Muscle of leg (tissue), 11 donors: Measurements from ENCODE around the gene NECAP2. TPM values are rescaled to one million over a fixed set of nuclear protein-coding genes. Genes with fewer than 3 reads are reported as not detected.

Experiments used
- DNase-seq: peaks from one replicate; pipeline ENCODE4 v3.0.0; 2013
- H3K27ac ChIP-seq: one replicate; pipeline ENCODE4 v1.5.1; 2013; ENCODE audit warnings: mild to moderate bottlenecking, low read length, control low read depth
- H3K27me3 ChIP-seq: one replicate; pipeline ENCODE4 v1.6.1; 2013; ENCODE audit warnings: low read length; ENCODE audit not compliant: control insufficient read depth, insufficient read depth
- H3K36me3 ChIP-seq: one replicate; pipeline ENCODE4 v1.6.1; 2013; ENCODE audit warnings: low read length; ENCODE audit not compliant: control insufficient read depth, insufficient read depth
- H3K4me1 ChIP-seq: one replicate; pipeline ENCODE4 v1.6.1; 2013; ENCODE audit warnings: low read length; ENCODE audit not compliant: control insufficient read depth, insufficient read depth
- H3K4me3 ChIP-seq: one replicate; pipeline ENCODE4 v1.5.1; 2013; ENCODE audit warnings: low read length, control low read depth
- H3K9me3 ChIP-seq: replicated peaks from 2 replicates; pipeline ENCODE4 v1.6.1; 2013; ENCODE audit warnings: low read depth, low read length; ENCODE audit not compliant: control insufficient read depth
- WGBS: methylation state at CpG from one replicate; pipeline ENCODE4 v1.1.5; 2013; ENCODE audit warnings: missing lambda C conversion rate; ENCODE audit not compliant: insufficient coverage; 5-methylcytosine and 5-hydroxymethylcytosine counted together
- polyA plus RNA-seq, 8 donors: library from polyadenylated mRNA; unstranded; fragments of 120-200 nt; gene quantifications; one replicate each; pipeline versions ENCODE4 v1.2.1 to v1.2.3, GENCODE V29; 2013; ENCODE audit warnings: inconsistent platforms in 1 of 8, low replicate concordance in 1 of 8; ENCODE audit not compliant: insufficient read length in 8 of 8, insufficient read depth in 1 of 8
- total RNA-seq: library from RNA; stranded (reverse); fragments of 120-200 nt; gene quantifications from one replicate; pipeline ENCODE4 v1.2.4, GENCODE V29; 2013

Gene NECAP2
- total and polyA plus RNA-seq, 9 donors, result 33.7 to 45.5 (median 38.5) TPM

DNA sequence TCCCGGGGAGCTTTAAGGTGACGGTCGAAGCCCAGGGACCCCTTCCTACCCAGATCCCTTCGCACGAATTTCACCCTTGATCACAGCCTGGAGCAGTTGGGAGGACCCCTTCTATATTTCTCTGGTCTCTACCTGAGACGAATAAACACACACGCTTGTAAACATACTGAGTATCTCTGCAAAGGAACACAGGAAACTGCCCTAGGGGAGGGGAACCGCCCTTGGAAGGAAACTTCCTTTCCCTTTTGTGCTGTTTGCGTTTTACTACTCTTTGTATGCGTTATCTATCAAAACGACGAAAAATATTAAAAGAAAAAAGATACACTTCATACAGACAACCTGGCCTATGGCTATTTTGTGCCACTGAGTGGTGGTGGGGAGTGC lies 750 bp downstream of the NECAP2 start:
- no peak for DNase-seq
- peaks cover 13% of the 10 kb centered on the region for H3K4me1 ChIP-seq
- WGBS, result 0% methylated on average over 4 of the region's 12 CpGs
- peaks cover 34% of the 10 kb centered on the region for H3K36me3 ChIP-seq
- no peaks in the 10 kb centered on the region for H3K27me3 ChIP-seq
- no peaks in the 10 kb centered on the region for H3K9me3 ChIP-seq
- peak overlapping the region; percentile 63 for H3K27ac ChIP-seq
- H3K4me3 ChIP-seq, result peak overlapping the region; percentile 86

DNA sequence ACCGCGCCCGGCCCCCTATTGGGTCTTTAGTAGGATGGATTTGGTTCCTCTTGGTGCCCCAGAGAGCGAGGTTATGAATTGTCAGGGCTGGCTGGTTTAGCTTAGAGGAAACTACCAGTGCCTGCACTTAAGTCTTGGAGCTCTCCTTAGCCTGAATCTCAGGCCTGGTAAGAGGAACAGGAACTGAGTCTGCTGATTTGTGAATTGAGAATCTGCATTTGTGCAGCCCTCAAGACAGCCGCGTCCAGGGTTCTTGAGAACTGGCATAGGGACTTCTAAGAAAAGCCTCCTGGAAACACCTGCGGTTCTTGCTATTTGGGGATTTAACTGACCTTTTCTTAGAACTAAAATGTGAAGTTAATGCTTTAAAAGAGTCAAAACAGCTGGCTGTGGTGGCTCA lies 1.7 kb downstream of the NECAP2 start:
- peaks cover 42% of the 10 kb centered on the region for H3K36me3 ChIP-seq
- peaks cover 13% of the 10 kb centered on the region for H3K4me1 ChIP-seq
- DNase-seq, result peak; percentile 42
- WGBS, result 90% methylated on average over 4 of the region's 7 CpGs
- no peak overlapping the region for H3K27ac ChIP-seq
- H3K9me3 ChIP-seq, result no peaks in the 10 kb centered on the region
- no peak overlapping the region for H3K4me3 ChIP-seq
- no peaks in the 10 kb centered on the region for H3K27me3 ChIP-seq

DNA sequence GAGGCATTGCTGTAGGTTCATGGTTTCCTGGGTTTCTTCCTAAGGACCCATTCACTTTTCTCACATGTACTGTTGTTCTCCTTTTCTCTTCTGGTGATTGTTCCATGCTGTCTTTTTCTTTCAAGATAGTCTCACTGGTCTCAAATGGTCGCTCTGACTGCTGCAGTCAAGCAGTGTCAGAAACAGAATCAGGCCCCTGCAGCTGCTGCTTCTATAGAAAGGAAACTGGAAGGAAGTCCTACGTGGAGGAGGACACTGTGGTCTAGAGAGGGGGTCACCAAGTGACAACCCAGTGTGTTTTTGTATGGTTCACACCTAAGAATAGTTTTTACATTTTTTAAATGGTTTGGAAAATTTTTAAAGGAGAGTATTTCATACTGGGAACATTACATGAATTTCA lies 2.4 kb downstream of the NECAP2 start:
- H3K36me3 ChIP-seq, result peaks cover 48% of the 10 kb centered on the region
- H3K4me3 ChIP-seq, result no peak overlapping the region
- H3K4me1 ChIP-seq, result peaks cover 13% of the 10 kb centered on the region
- no peaks in the 10 kb centered on the region for H3K9me3 ChIP-seq
- no peak for DNase-seq
- H3K27ac ChIP-seq, result no peak overlapping the region
- no peaks in the 10 kb centered on the region for H3K27me3 ChIP-seq
- WGBS, result no CpG with 5 or more reads among the region's 2 CpGs

DNA sequence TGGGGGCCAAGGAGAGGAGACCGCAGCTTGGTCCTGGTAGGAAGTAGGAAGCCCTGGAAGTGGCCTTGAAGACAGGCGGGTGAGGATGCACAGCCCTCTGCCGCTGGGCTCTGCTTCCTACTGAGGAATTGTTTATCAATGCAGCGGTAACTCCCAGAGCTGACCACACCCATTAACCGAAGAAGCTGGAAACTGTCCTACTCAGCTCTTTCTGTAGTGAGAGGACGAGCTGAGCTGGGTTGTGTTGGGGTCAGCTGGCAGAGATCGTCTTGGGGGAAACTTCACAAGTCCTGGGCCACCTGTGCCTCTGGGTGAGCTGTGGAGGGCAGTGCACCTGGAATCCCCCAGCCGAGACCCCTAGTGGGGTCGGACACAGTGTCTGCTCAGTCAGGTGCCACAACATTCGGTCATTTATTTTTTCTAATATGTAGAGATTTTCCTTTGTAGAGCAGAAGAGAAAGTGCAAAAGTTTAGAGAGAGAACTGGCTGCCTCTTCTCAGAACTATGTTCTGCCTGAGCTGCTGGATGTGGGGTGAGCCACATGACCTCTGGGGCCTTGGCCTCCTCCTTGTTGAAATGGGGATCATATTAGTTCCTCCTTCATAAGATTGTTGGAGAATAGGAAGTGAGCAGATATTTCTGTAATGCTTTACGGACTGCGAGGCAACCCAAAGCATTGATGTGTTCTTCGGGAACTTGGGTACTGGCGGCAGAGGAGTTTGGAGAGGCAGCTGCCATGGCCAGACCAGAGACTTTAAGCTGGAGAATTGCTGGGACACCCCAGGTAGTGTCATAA lies 3.6 kb downstream of the NECAP2 start:
- H3K27ac ChIP-seq, result peak overlapping the region; percentile 6
- peaks cover 61% of the 10 kb centered on the region for H3K36me3 ChIP-seq
- peaks cover 13% of the 10 kb centered on the region for H3K4me1 ChIP-seq

DNA sequence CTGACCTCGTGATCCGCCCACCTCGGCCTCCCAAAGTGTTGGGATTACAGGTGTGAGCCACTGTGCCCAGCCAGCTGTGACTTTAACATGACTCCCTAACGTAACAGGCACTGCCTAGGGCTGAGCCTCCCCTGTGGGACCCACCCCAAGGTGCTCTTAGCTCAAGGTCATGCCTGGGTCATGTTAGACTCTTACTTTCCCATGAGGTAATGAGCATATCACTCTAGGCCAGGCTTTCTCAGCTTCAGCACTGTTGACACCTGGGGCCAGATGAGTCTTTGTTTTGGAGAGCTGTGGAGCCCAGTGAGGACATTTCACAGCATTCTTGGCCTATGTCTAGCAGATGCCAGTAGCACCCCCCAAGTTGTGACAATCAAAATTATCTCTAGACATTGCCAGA lies 4.5 kb downstream of the NECAP2 start:
- Histone ChIP-seq H3K27me3 (no peaks in the 10 kb centered on the region), H3K9me3 (no peaks in the 10 kb centered on the region), H3K4me3 (no peak overlapping the region), H3K36me3 (peaks cover 70% of the 10 kb centered on the region), H3K4me1 (peaks cover 11% of the 10 kb centered on the region), H3K27ac (no peak overlapping the region)
- WGBS, result 91% methylated on average over 4 of the region's 4 CpGs
- no peak for DNase-seq

More for the DNA sequence above, 3.6 kb downstream of the NECAP2 start:
- Histone ChIP-seq H3K27me3 (no peaks in the 10 kb centered on the region), H3K4me3 (no peak overlapping the region), H3K9me3 (no peaks in the 10 kb centered on the region)
- DNase-seq, result peak; percentile 41
- WGBS, result 87% methylated on average over 11 of the region's 14 CpGs

DNA sequence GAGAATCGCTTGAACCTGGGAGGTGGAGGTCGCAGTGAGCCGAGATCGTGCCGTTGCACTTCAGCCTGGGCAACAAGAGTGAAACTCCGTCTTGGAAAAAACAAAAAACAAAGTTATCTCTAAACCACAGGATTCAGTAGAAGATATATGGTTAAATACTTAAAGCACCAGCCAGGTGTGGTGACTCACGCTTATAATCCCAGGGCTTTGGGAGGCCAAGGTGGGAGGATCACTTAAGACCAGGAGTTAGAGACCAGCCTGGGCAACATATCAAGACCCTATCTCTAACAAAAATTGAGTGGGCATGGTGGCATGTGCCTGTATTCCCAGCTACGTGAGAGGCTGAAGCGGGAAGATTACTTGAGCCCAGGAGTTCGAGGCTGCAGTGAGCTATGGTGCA lies 5.6 kb downstream of the NECAP2 start:
- Histone ChIP-seq H3K27ac (no peak overlapping the region), H3K4me1 (peaks cover 8% of the 10 kb centered on the region), H3K9me3 (no peaks in the 10 kb centered on the region), H3K36me3 (peaks cover 76% of the 10 kb centered on the region), H3K27me3 (no peaks in the 10 kb centered on the region), H3K4me3 (no peak overlapping the region)
- no peak for DNase-seq
- 97% methylated on average over 3 of the region's 10 CpGs for WGBS

DNA sequence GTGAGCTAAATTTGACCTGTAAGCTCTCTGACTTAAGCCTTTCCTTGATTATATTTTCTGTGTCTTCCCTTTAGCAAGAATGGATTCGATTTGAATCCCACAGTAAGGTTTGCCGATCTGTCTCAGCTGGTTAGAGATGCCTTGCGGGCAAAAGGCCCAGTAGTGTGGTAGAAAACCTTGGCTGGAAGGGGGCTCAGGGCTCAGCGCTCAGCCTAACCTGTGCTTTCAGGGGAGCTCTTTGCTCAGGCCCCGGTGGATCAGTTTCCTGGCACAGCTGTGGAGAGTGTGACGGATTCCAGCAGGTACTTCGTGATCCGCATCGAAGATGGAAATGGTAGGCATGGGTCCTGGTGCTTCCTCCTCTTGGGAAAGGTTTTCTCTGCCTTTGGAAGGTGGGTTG lies 7.1 kb downstream of the NECAP2 start:
- Histone ChIP-seq H3K4me3 (no peak overlapping the region), H3K4me1 (no peaks in the 10 kb centered on the region), H3K36me3 (peaks cover 83% of the 10 kb centered on the region), H3K9me3 (no peaks in the 10 kb centered on the region), H3K27ac (no peak overlapping the region), H3K27me3 (no peaks in the 10 kb centered on the region)
- DNase-seq, result no peak
- 93% methylated on average over 8 of the region's 9 CpGs for WGBS

DNA sequence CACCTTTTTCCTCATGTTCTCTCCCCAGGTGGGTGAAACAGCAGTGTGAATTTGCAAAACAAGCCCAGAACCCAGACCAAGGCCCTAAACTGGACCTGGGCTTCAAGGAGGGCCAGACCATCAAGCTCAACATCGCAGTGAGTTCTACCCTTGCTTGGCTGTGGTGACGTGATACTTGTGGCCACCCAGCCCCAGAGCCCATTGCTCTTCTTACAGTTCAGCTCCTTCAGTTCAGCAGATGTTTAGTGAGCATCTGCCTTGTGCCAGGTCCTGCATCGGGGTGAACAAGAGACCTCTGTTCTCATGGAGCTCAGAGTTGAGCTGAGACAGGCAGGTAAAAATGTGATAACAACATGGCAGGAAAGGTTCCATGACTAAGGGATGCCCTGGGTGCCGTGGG lies 8.5 kb downstream of the NECAP2 start:
- H3K36me3 ChIP-seq, result peaks cover 82% of the 10 kb centered on the region

DNA sequence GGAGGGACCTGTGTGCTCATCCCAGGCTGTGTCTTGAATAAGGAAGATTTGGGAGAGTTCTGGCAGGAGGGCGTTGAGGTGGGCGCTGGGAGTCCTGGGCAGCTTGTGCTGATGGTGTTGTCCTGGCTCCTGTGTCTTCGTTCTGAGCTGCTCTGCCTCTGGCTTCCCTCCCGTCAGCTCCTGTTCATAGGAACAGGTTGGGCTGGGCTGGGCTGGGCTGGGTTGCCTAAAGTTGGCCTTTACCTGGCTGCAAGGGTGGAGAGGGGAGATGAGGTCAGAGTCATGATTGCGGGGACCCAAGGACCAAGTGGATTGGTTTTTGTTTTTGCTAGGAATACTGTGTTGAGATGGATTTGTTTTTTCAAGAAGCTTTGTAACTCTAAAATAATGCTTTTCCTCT lies 9.1 kb downstream of the NECAP2 start:
- no peak overlapping the region for H3K4me3 ChIP-seq
- H3K4me1 ChIP-seq, result no peaks in the 10 kb centered on the region
- peaks cover 76% of the 10 kb centered on the region for H3K36me3 ChIP-seq
- WGBS, result 89% methylated on average over 3 of the region's 5 CpGs
- DNase-seq, result no peak
- no peaks in the 10 kb centered on the region for H3K9me3 ChIP-seq
- no peaks in the 10 kb centered on the region for H3K27me3 ChIP-seq
- H3K27ac ChIP-seq, result no peak overlapping the region

More for the DNA sequence above, 8.5 kb downstream of the NECAP2 start:
- H3K27me3 ChIP-seq, result no peaks in the 10 kb centered on the region
- 96% methylated on average over 4 of the region's 4 CpGs for WGBS
- H3K9me3 ChIP-seq, result no peaks in the 10 kb centered on the region
- H3K4me3 ChIP-seq, result no peak overlapping the region
- no peak for DNase-seq
- H3K4me1 ChIP-seq, result no peaks in the 10 kb centered on the region
- H3K27ac ChIP-seq, result no peak overlapping the region

DNA sequence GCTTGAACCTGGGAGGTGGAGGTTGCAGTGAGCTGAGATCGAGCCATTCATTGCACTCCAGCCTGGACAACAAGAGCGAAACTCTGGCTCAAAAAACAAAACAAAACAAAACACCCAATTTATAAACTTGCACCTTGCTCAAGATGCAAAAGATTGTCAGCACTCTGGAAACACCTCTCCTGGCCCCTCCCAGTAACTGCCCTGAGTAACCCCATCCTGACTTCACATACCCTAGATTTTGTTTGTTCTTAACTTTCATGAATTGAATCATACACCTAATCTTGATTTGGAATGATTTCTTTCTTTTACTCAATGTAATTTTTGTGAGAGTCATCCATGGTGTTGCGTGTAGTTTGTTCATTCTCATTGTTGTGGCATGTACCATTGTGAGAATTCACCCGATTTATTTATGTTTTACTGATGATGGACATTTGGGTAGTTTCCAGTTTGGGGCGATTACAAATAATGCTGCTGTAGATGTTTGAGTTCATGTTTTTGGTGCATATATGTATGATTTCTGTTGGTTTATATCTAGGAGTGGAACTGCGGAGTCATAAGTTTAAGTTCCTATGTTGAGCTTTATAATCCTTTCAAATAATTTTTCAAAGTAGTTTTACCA lies 10.4 kb downstream of the NECAP2 start:
- H3K27ac ChIP-seq, result no peak overlapping the region
- H3K4me1 ChIP-seq, result no peaks in the 10 kb centered on the region
- 100% methylated on average over 1 of the region's 6 CpGs for WGBS
- no peaks in the 10 kb centered on the region for H3K9me3 ChIP-seq
- peaks cover 76% of the 10 kb centered on the region for H3K36me3 ChIP-seq
- H3K4me3 ChIP-seq, result no peak overlapping the region
- H3K27me3 ChIP-seq, result no peaks in the 10 kb centered on the region
- no peak for DNase-seq
